Duodenal mucosa (tissue), 2 donors: ENCODE data around the gene IL7R.

ENCODE experiments used
- H3K27ac ChIP-seq: one replicate; pipeline ENCODE4 v1.7.0; 2013; ENCODE audit warnings: low read depth, low read length
- H3K27me3 ChIP-seq, 2 donors: one replicate each; pipeline ENCODE4 v1.7.0; 2013; ENCODE audit warnings: low read length in 2 of 2, control low read depth in 1 of 2; ENCODE audit not compliant: insufficient read depth in 2 of 2, control insufficient read depth in 1 of 2
- H3K36me3 ChIP-seq, 2 donors: one replicate each; pipeline ENCODE4 v1.7.0; 2013; ENCODE audit warnings: low read length in 2 of 2, control low read depth in 1 of 2; ENCODE audit not compliant: insufficient read depth in 2 of 2, control insufficient read depth in 1 of 2
- H3K4me1 ChIP-seq, 2 donors: one replicate each; pipeline ENCODE4 v1.7.0; 2013; ENCODE audit warnings: low read length in 2 of 2, control low read depth in 1 of 2; ENCODE audit not compliant: insufficient read depth in 2 of 2, control insufficient read depth in 1 of 2
- H3K4me3 ChIP-seq, 2 donors: one replicate each; pipeline ENCODE4 v1.7.0; 2013; ENCODE audit warnings: low read length in 2 of 2, low read depth in 1 of 2
- H3K9ac ChIP-seq, 2 donors: one replicate each; pipeline ENCODE4 v1.7.0; 2013; ENCODE audit warnings: low read length in 2 of 2, low read depth in 1 of 2
- H3K9me3 ChIP-seq, 2 donors: one replicate each; pipeline ENCODE4 v1.7.0; 2013; ENCODE audit warnings: low read length in 2 of 2, control low read depth in 1 of 2; ENCODE audit not compliant: control insufficient read depth in 1 of 2

IL7R gene

DNA sequence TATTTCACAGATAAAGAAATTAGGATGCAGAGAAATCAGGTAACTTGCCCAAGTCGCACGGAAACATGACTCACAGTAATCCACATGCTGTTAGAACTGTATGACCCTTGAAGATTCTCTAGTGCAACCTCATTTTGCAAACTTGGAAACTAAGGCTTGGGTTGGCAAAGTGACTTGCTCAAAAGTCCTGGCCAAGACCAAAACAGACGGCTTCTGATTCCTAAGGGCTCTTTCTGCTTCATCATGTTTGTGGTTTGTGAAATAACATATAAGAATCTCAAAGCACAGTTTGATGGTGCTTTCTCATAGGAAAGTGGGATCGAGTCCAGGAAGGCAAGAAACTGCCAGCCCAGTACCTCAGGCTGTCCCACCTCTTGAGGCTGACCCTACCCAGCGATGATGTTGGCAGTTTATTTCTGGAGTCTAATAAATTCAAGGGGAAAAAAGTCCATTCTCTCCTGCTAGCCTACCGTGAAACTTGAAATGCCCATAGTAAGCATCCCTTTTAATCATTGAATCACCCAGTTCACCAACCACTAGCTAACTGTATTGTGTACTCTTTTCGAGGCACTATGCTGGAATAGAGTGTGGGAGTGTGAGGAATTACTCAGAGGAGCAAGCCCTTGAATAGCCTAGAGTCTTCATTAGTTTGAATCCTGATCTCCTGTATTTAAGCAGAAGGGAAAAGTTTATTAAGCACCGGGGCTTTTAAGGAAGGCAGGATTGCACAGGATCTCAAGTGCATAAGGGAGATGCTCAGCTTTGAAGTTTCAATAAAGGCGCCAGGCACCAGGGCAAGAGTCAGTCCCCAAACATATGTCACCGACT is 67.6 kb downstream of the IL7R start:
- Histone ChIP-seq H3K9ac (no peak overlapping the region), H3K4me3 (peak overlapping the region in 1 of 2 donors; percentile 32), H3K4me1 (peaks cover 4 to 6% of the 10 kb centered on the region in 2 donors), H3K36me3 (no peaks in the 10 kb centered on the region), H3K27ac (no peak overlapping the region), H3K27me3 (peaks cover 4 to 10% of the 10 kb centered on the region in 2 donors), H3K9me3 (peaks cover 0 to 7% of the 10 kb centered on the region in 2 donors)

DNA sequence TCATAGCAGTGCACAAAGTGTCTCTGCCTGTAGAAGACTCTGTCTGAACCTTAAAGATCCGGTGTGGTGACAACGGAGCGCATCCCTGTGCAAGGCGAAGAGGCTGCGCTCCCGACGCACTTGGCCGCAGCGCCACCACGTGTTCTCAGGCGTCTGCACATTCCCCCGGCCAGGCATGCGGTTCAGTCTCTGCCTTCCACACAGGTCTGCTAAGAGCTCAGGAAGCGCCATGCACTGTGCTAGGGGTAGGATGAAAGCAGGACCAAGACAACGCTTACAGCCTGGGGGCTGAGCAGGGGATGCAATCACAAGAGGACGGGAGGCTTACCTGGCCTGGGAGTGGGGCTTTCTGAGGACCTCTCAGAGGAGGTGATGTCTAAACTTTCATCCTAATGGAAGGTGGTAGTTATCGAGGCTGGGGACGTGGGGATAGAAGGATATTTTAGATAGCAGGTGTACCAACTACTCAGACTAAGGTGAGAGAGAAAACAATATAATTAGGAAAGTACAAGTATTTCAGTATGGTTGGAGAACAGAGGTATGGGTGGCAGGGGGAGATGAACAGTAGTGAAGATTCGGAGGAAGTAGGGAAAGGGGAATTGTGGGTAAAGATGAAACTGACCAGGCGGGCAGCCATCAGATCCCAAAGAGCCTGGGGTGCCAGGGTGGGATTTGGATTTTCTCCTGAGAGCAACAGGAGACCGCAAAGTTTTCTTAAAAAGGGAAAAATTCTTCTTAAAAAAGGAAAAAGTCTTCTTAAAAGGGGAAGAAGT is 68.4 kb downstream of the IL7R start:
- H3K9me3 ChIP-seq, result no peaks in the 10 kb centered on the region
- peaks cover 4 to 10% of the 10 kb centered on the region in 2 donors for H3K27me3 ChIP-seq
- no peak overlapping the region for H3K27ac ChIP-seq
- peaks cover 4 to 6% of the 10 kb centered on the region in 2 donors for H3K4me1 ChIP-seq
- no peaks in the 10 kb centered on the region for H3K36me3 ChIP-seq
- no peak overlapping the region for H3K9ac ChIP-seq
- peak overlapping the region in 1 of 2 donors; percentile 32 for H3K4me3 ChIP-seq

DNA sequence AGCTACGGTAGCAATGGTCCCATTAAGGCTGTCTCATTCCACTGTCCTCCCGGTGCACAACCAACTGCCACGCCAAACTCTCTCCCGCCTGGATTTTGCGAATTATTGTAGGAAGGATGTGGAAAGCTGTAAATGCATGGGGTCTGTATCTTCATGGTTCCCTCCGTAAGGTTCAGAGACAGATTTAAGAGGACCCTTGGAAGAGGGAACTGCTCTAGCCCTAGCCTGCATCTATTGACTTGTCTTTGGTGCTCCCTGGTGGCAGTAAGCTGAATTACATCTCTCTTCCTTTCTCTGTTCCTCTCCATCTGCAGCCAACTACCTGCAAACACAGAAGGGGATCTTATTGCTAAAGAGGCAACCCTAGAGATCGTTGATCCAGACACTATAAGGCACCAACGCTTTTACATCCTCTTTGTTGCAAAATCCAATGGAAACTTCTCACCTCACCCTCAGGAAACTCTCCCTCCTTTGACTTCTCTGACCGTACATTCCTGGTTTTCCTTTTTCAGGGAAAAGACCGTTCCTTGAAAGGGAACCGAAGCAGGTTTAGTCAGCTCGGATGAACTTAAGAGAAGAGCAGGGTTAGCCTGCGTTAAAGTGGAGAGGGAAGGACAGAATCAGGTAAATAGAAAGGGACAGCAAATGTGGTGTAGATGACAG is 69.8 kb downstream of the IL7R start:
- no peaks in the 10 kb centered on the region for H3K9me3 ChIP-seq
- H3K9ac ChIP-seq, result no peak overlapping the region
- no peaks in the 10 kb centered on the region for H3K36me3 ChIP-seq
- H3K27me3 ChIP-seq, result peaks cover 4 to 10% of the 10 kb centered on the region in 2 donors
- no peak overlapping the region for H3K27ac ChIP-seq
- H3K4me1 ChIP-seq, result peaks cover 4 to 6% of the 10 kb centered on the region in 2 donors
- no peak overlapping the region for H3K4me3 ChIP-seq
